Fibroblast of mammary gland (primary cell): ENCODE results near the gene PIGT.
"Not testable (repeated sequence)": the region's sequence is repeated elsewhere in the genome, so short reads cannot be mapped to it uniquely, and the experiment has no call there.

Experiments used
- DNase-seq: peaks from one replicate; pipeline ENCODE4 v3.0.0-alpha.2; 2010; ENCODE audit warnings: low read depth
- H3K4me3 ChIP-seq: 2 replicates; pipeline ENCODE4 v1.5.1; 2011; ENCODE audit warnings: low read depth, mild to moderate bottlenecking, low read length, moderate library complexity; ENCODE audit not compliant: control insufficient read depth
- CTCF ChIP-seq: conservative IDR thresholded peaks from 2 replicates; pipeline ENCODE4 v1.5.1; 2011; ENCODE audit warnings: low read depth, low read length, inconsistent platforms; ENCODE audit not compliant: control insufficient read depth, insufficient read depth

PIGT gene

GRCh38 chr20:45469336-45470261 lies 53.7 kb downstream of the PIGT start, which contains the start of gene WFDC2:
Gene WFDC2, plus strand, starts transcription at chr20:45469753. Its CDS starts 29 bp downstream, at chr20:45469782.
- H3K4me3 ChIP-seq, result peak within 1 kb of the TSS; percentile 9

GRCh38 chr20:45470262-45470931 lies 54.5 kb downstream of the PIGT start:
- peak overlapping the region; percentile 9 for H3K4me3 ChIP-seq
- no peak for TF ChIP-seq CTCF
- DNase-seq, result peak; percentile 7

More at GRCh38 chr20:45469336-45470261, 53.7 kb downstream of the PIGT start, which contains the start of gene WFDC2:
- DNase-seq, result no peak
- no peak for TF ChIP-seq CTCF

- peak; percentile 3 for TF ChIP-seq CTCF
- no peak overlapping the region for H3K4me3 ChIP-seq
- DNase-seq, result peak; percentile 6
Observed at GRCh38 chr20:45470937-45471336, 55.0 kb downstream of the PIGT start.

GRCh38 chr20:45472286-45472685 lies 56.3 kb downstream of the PIGT start:
- DNase-seq, H3K4me3 ChIP-seq: not testable (repeated sequence)
